Small intestine (tissue), 7 donors: Measurements from ENCODE around the gene TPCN2. TPM values are rescaled to one million over a fixed set of nuclear protein-coding genes. Genes with fewer than 3 reads are reported as not detected.
"Not testable (repeated sequence)": the region's sequence is repeated elsewhere in the genome, so short reads cannot be mapped to it uniquely, and the experiment has no call there.

Experiments
- DNase-seq, 2 donors: peaks; one replicate each; pipeline versions ENCODE4 v3.0.0 to v3.0.0-alpha.2; 2013
- FAIRE-seq: peaks from 2 replicates; lab custom pipeline; 2012; peaks lifted over from hg19 to GRCh38; lab: Jason Lieb, UNC
- H3K27ac ChIP-seq, 3 donors: one replicate each; pipeline ENCODE4 v1.5.1; 2013; ENCODE audit warnings: low read length in 2 of 3, mild to moderate bottlenecking in 2 of 3, control low read depth in 1 of 3, inconsistent platforms in 1 of 3, low read depth in 1 of 3, moderate library complexity in 1 of 3
- H3K27me3 ChIP-seq, 3 donors: one replicate each; pipeline ENCODE4 v1.6.1; 2013; ENCODE audit warnings: low read length in 3 of 3, inconsistent platforms in 1 of 3; ENCODE audit not compliant: control insufficient read depth in 3 of 3, insufficient read depth in 3 of 3
- H3K36me3 ChIP-seq, 3 donors: one replicate each; pipeline ENCODE4 v1.6.1; 2013; ENCODE audit warnings: low read length in 3 of 3, inconsistent platforms in 1 of 3, low read depth in 1 of 3, mild to moderate bottlenecking in 1 of 3, moderate library complexity in 1 of 3; ENCODE audit not compliant: control insufficient read depth in 3 of 3, insufficient read depth in 2 of 3
- H3K4me1 ChIP-seq, 3 donors: one replicate each; pipeline ENCODE4 v1.6.1; 2013; ENCODE audit warnings: low read length in 2 of 3, inconsistent platforms in 1 of 3, low read depth in 1 of 3, mild to moderate bottlenecking in 1 of 3, moderate library complexity in 1 of 3; ENCODE audit not compliant: control insufficient read depth in 3 of 3, insufficient read depth in 2 of 3
- H3K4me3 ChIP-seq, 3 donors: one replicate each; pipeline ENCODE4 v1.5.1; 2013; ENCODE audit warnings: low read length in 3 of 3, control low read depth in 1 of 3, inconsistent platforms in 1 of 3, low read depth in 1 of 3, mild to moderate bottlenecking in 1 of 3, moderate library complexity in 1 of 3
- H3K9me3 ChIP-seq, 2 donors: one replicate each; pipeline ENCODE4 v1.6.1; 2013; ENCODE audit warnings: low read depth in 1 of 2, low read length in 1 of 2; ENCODE audit not compliant: control insufficient read depth in 2 of 2, insufficient read depth in 1 of 2
- WGBS, 3 donors: extraction: QIAGEN DNeasy Blood & Tissue Kit; methylation state at CpG; one replicate each; pipeline ENCODE4 v1.1.7; 2013; 5-methylcytosine and 5-hydroxymethylcytosine counted together
- polyA plus RNA-seq, 4 donors: library from polyadenylated mRNA; stranded (reverse) in 3 of 4; unstranded in 1 of 4; fragments of 200-250 nt in 3 of 4; fragments of 120-200 nt in 1 of 4; gene quantifications; one replicate each; pipeline versions ENCODE4 v1.2.1 to v1.2.3, GENCODE V29; 2013
- donor health status: healthy with polysubstance abuse.
- donor health status: control.
- donor health status: control.
- donor health status: Bipolar disorder and iron deficiency.
- donor health status: healthy.

Gene TPCN2
- polyA plus RNA-seq, 4 donors, result 11.1 to 32.8 (median 12.8) TPM

GRCh38 chr11:69076977-69077376, 28.2 kb downstream of the TPCN2 start:
- not testable (repeated sequence) for DNase-seq, H3K4me3 ChIP-seq, FAIRE-seq, H3K27me3 ChIP-seq, H3K27ac ChIP-seq, H3K9me3 ChIP-seq
- H3K4me1 ChIP-seq, result peaks cover 0 to 19% (median 0%) of the 10 kb centered on the region in 3 donors
- 47 to 67% (median 64%) methylated on average over 5 to 6 of the region's 6 CpGs for WGBS, 3 donors
- H3K36me3 ChIP-seq, result peaks cover 4 to 93% (median 14%) of the 10 kb centered on the region in 3 donors

GRCh38 chr11:69078508-69078907, 29.8 kb downstream of the TPCN2 start:
- Histone ChIP-seq H3K27ac (no peak overlapping the region), H3K36me3 (peaks cover 4 to 88% (median 13%) of the 10 kb centered on the region in 3 donors), H3K4me3 (no peak overlapping the region), H3K27me3 (no peaks in the 10 kb centered on the region), H3K4me1 (peaks cover 0 to 9% (median 0%) of the 10 kb centered on the region in 3 donors), H3K9me3 (no peaks in the 10 kb centered on the region)
- 95 to 97% (median 95%) methylated on average over 15 of the region's 15 CpGs for WGBS, 3 donors
- no peak for DNase-seq
- FAIRE-seq, result no peak

GRCh38 chr11:69078930-69079605, 30.3 kb downstream of the TPCN2 start:
- H3K36me3 ChIP-seq, result peaks cover 4 to 88% (median 11%) of the 10 kb centered on the region in 3 donors

GRCh38 chr11:69079661-69080256, 31.0 kb downstream of the TPCN2 start:
- no peak for FAIRE-seq

More at GRCh38 chr11:69078930-69079605, 30.3 kb downstream of the TPCN2 start:
- Histone ChIP-seq H3K27ac (no peak overlapping the region), H3K4me3 (no peak overlapping the region), H3K4me1 (peaks cover 0 to 5% (median 0%) of the 10 kb centered on the region in 3 donors), H3K9me3 (no peaks in the 10 kb centered on the region), H3K27me3 (no peaks in the 10 kb centered on the region)
- DNase-seq, result no peak
- FAIRE-seq, result no peak
- WGBS, 3 donors, result 87 to 89% (median 88%) methylated on average over 20 of the region's 20 CpGs

GRCh38 chr11:69080257-69080995, 31.7 kb downstream of the TPCN2 start:
- DNase-seq (no peak), FAIRE-seq (no peak)
- no peaks in the 10 kb centered on the region for H3K9me3 ChIP-seq
- no peak overlapping the region for H3K4me3 ChIP-seq
- H3K27ac ChIP-seq, result no peak overlapping the region
- H3K4me1 ChIP-seq, result no peaks in the 10 kb centered on the region
- H3K36me3 ChIP-seq, result peaks cover 4 to 88% (median 11%) of the 10 kb centered on the region in 3 donors
- WGBS, 3 donors, result 77 to 86% (median 79%) methylated on average over 16 to 17 of the region's 17 CpGs
- no peaks in the 10 kb centered on the region for H3K27me3 ChIP-seq

More at GRCh38 chr11:69079661-69080256, 31.0 kb downstream of the TPCN2 start:
- Histone ChIP-seq H3K36me3 (peaks cover 4 to 88% (median 11%) of the 10 kb centered on the region in 3 donors), H3K9me3 (no peaks in the 10 kb centered on the region), H3K27me3 (no peaks in the 10 kb centered on the region), H3K4me3 (no peak overlapping the region), H3K4me1 (no peaks in the 10 kb centered on the region), H3K27ac (no peak overlapping the region)
- no peak for DNase-seq
- WGBS, 3 donors, result 89 to 93% (median 91%) methylated on average over 12 to 17 of the region's 17 CpGs

GRCh38 chr11:69081180-69081579, 32.4 kb downstream of the TPCN2 start:
- 94 to 95% (median 94%) methylated on average over 18 to 23 of the region's 23 CpGs for WGBS, 3 donors
- no peak for FAIRE-seq

GRCh38 chr11:69083531-69084247, 35.0 kb downstream of the TPCN2 start:
- H3K4me1 ChIP-seq, result no peaks in the 10 kb centered on the region
- no peaks in the 10 kb centered on the region for H3K9me3 ChIP-seq
- WGBS, 3 donors, result 91 to 94% (median 93%) methylated on average over 28 of the region's 28 CpGs
- DNase-seq (no peak), FAIRE-seq (no peak)
- no peak overlapping the region for H3K27ac ChIP-seq
- H3K27me3 ChIP-seq, result no peaks in the 10 kb centered on the region
- peaks cover 2 to 96% (median 13%) of the 10 kb centered on the region in 3 donors for H3K36me3 ChIP-seq
- no peak overlapping the region for H3K4me3 ChIP-seq

More at GRCh38 chr11:69081180-69081579, 32.4 kb downstream of the TPCN2 start:
- H3K4me1 ChIP-seq, result no peaks in the 10 kb centered on the region
- DNase-seq, result no peak
- H3K27me3 ChIP-seq, result no peaks in the 10 kb centered on the region
- no peak overlapping the region for H3K27ac ChIP-seq
- no peak overlapping the region for H3K4me3 ChIP-seq
- H3K36me3 ChIP-seq, result peaks cover 4 to 90% (median 11%) of the 10 kb centered on the region in 3 donors
- H3K9me3 ChIP-seq, result no peaks in the 10 kb centered on the region

GRCh38 chr11:69084371-69084770, 35.6 kb downstream of the TPCN2 start:
- H3K36me3 ChIP-seq, result peaks cover 2 to 96% (median 7%) of the 10 kb centered on the region in 3 donors

More at GRCh38 chr11:69084371-69084770, 35.6 kb downstream of the TPCN2 start:
- no peaks in the 10 kb centered on the region for H3K4me1 ChIP-seq
- FAIRE-seq (no peak), DNase-seq (no peak)
- 87 to 89% (median 87%) methylated on average over 15 of the region's 15 CpGs for WGBS, 3 donors
- H3K27me3 ChIP-seq, result no peaks in the 10 kb centered on the region
- no peaks in the 10 kb centered on the region for H3K9me3 ChIP-seq
- no peak overlapping the region for H3K27ac ChIP-seq
- H3K4me3 ChIP-seq, result no peak overlapping the region
